Measurements from ENCODE around the gene LCE1F. TPM values are rescaled to one million over a fixed set of nuclear protein-coding genes. Genes with fewer than 3 reads are reported as not detected.

Gene LCE1F
- total RNA-seq, 3 donors from 2014 or later (not counting 1 experiment from before 2014, with no cell fraction given): not detected

DNA sequence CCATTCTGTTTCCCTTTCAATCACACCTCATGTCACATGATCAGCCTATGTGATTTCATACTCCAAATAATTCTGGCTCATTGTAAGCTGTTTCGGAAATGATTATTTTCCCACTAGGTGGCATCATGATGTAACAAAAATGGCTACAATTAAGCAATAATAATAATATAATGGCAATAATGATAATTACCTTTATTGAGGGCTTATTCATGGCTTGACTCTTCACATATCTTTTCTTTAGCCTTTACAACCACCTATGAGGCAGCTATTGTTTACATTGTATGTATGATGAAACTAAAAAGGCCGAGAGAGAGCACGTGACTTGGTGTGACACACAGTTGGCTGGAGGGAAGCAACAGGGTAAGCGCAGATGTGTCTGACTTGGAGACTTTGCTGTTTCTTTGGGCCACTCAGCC lies 29.6 kb upstream of the LCE1F start:
- intact Hi-C loops (cut with micrococcal nuclease): no loop called here
- Histone ChIP-seq H3K27me3 (ENCODE audit: control insufficient read depth, insufficient read depth, low read length) (no peaks in the 10 kb centered on the region), H3K36me3 (ENCODE audit: control insufficient read depth, insufficient read depth, low read length) (no peaks in the 10 kb centered on the region), H3K27ac (ENCODE audit: low read length) (no peak overlapping the region), H3K4me3 (ENCODE audit: low read length) (no peak overlapping the region), H3K4me1 (ENCODE audit: control insufficient read depth, insufficient read depth, low read length) (no peaks in the 10 kb centered on the region), H3K9me3 (ENCODE audit: control insufficient read depth, insufficient read depth, low read length) (no peaks in the 10 kb centered on the region)
- no peak for ATAC-seq
- Mint-ChIP-seq H3K36me3 (no peaks in the 10 kb centered on the region), H3K27ac (no peak overlapping the region), H3K4me1 (no peaks in the 10 kb centered on the region), H3K27me3 (ENCODE audit: low read depth in 2 of 2) (peaks cover 30 to 70% of the 10 kb centered on the region in 2 donors), H3K9me3 (peaks cover 0 to 5% of the 10 kb centered on the region in 2 donors), H3K4me3 (no peak overlapping the region)
- TF ChIP-seq, protein P1, sequence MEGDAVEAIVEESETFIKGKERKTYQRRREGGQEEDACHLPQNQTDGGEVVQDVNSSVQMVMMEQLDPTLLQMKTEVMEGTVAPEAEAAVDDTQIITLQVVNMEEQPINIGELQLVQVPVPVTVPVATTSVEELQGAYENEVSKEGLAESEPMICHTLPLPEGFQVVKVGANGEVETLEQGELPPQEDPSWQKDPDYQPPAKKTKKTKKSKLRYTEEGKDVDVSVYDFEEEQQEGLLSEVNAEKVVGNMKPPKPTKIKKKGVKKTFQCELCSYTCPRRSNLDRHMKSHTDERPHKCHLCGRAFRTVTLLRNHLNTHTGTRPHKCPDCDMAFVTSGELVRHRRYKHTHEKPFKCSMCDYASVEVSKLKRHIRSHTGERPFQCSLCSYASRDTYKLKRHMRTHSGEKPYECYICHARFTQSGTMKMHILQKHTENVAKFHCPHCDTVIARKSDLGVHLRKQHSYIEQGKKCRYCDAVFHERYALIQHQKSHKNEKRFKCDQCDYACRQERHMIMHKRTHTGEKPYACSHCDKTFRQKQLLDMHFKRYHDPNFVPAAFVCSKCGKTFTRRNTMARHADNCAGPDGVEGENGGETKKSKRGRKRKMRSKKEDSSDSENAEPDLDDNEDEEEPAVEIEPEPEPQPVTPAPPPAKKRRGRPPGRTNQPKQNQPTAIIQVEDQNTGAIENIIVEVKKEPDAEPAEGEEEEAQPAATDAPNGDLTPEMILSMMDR (IDR thresholded peaks at IDR 0.05): no peak
- no peak for DNase-seq
- 90% methylated on average over 3 of the region's 4 CpGs for WGBS (ENCODE audit: insufficient coverage)

DNA sequence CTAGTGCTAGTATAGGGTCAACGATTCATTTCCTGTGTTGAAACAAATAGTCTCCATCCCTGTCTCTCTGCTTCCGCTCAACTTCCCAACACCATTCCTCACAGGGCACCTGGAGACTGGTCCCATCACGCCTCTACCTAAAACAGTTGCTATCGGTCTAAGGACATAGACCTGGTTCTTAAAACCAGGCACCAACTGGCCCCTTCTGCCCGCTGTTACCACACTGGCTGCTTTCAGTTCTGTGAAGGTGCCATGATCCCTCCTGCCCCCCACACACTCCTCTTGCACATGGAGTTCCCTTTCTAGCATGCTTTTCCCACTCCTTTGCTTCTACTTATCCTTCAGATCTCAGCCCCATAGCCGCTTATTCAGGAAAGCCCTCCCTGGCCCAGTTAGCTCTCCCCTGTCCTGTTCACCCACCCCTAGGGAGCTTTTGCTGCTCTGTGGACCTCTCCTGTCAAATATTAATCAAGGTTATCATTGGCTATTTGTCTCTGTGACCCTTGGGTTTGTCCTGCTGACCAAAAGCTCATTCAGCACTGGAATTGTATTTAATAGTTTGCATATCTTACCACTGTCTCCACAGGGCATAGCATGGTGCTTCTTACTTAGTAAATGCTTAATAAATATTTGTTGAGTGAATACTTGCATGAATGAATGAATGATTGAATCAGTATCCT lies 29.0 kb upstream of the LCE1F start:
- Histone ChIP-seq H3K4me3 (ENCODE audit: low read length) (no peak overlapping the region), H3K9me3 (ENCODE audit: control insufficient read depth, insufficient read depth, low read length) (no peaks in the 10 kb centered on the region), H3K27me3 (ENCODE audit: control insufficient read depth, insufficient read depth, low read length) (no peaks in the 10 kb centered on the region), H3K27ac (ENCODE audit: low read length) (no peak overlapping the region), H3K36me3 (ENCODE audit: control insufficient read depth, insufficient read depth, low read length) (no peaks in the 10 kb centered on the region), H3K4me1 (ENCODE audit: control insufficient read depth, insufficient read depth, low read length) (no peaks in the 10 kb centered on the region)
- intact Hi-C loops (cut with micrococcal nuclease): no loop called here
- no peak for DNase-seq
- no peaks in the 10 kb centered on the region for H3K4me1 Mint-ChIP-seq
- H3K4me3 Mint-ChIP-seq: no peak overlapping the region
- peaks cover 0 to 5% of the 10 kb centered on the region in 2 donors for H3K9me3 Mint-ChIP-seq
- WGBS (ENCODE audit: insufficient coverage): 85% methylated on average over 6 of the region's 6 CpGs
- H3K36me3 Mint-ChIP-seq: no peaks in the 10 kb centered on the region
- H3K27ac Mint-ChIP-seq: no peak overlapping the region
- ATAC-seq: no peak
- H3K27me3 Mint-ChIP-seq (ENCODE audit: low read depth in 2 of 2): peaks cover 36 to 76% of the 10 kb centered on the region in 2 donors
- TF ChIP-seq, protein P1 (IDR thresholded peaks at IDR 0.05): no peak

- intact Hi-C loops (cut with micrococcal nuclease): no loop called here
- Mint-ChIP-seq H3K9me3 (peaks cover 0 to 5% of the 10 kb centered on the region in 2 donors), H3K4me3 (no peak overlapping the region), H3K27ac (no peak overlapping the region), H3K27me3 (ENCODE audit: low read depth in 2 of 2) (peaks cover 33 to 80% of the 10 kb centered on the region in 2 donors), H3K36me3 (no peaks in the 10 kb centered on the region), H3K4me1 (no peaks in the 10 kb centered on the region)
- DNase-seq (no peak), ATAC-seq (no peak)
- no CpG with 5 or more reads among the region's 1 CpG for WGBS (ENCODE audit: insufficient coverage)
- Histone ChIP-seq H3K4me1 (ENCODE audit: control insufficient read depth, insufficient read depth, low read length) (no peaks in the 10 kb centered on the region), H3K4me3 (ENCODE audit: low read length) (no peak overlapping the region), H3K9me3 (ENCODE audit: control insufficient read depth, insufficient read depth, low read length) (no peaks in the 10 kb centered on the region), H3K36me3 (ENCODE audit: control insufficient read depth, insufficient read depth, low read length) (no peaks in the 10 kb centered on the region), H3K27ac (ENCODE audit: low read length) (no peak overlapping the region), H3K27me3 (ENCODE audit: control insufficient read depth, insufficient read depth, low read length) (no peaks in the 10 kb centered on the region)
- TF ChIP-seq, protein P1 (IDR thresholded peaks at IDR 0.05): no peak
These were observed 27.1 kb upstream of the LCE1F start for GRCh38 chr1:152747831-152748230.

DNA sequence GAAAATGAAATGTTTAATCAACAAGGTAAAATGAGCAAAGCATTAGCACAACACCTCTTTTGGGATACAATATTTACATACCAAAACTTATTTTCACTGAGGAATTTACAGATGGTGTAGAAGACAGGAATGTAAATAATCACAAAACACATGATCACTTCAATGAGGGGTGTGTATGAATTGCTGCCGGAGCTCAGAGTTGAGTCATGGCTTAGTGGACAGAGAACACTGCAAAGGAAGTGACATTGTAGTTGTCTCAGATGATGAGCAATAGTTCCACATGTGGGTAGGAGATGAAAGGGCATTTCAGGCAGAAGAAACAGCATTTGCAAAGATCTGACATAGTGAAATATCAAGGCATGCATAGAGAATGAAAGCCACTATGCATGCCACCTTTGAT lies 22.7 kb upstream of the LCE1F start:
- Mint-ChIP-seq H3K36me3 (no peaks in the 10 kb centered on the region), H3K27ac (no peak overlapping the region), H3K4me1 (no peaks in the 10 kb centered on the region), H3K4me3 (no peak overlapping the region), H3K27me3 (ENCODE audit: low read depth in 2 of 2) (peaks cover 26 to 74% of the 10 kb centered on the region in 2 donors), H3K9me3 (no peaks in the 10 kb centered on the region)
- ATAC-seq (no peak), DNase-seq (no peak)
- no peaks in the 10 kb centered on the region for H3K9me3 ChIP-seq (ENCODE audit: control insufficient read depth, insufficient read depth, low read length)
- TF ChIP-seq, protein P1 (IDR thresholded peaks at IDR 0.05): no peak
- H3K4me3 ChIP-seq (ENCODE audit: low read length): no peak overlapping the region
- peaks cover 2% of the 10 kb centered on the region for H3K27me3 ChIP-seq (ENCODE audit: control insufficient read depth, insufficient read depth, low read length)
- H3K27ac ChIP-seq (ENCODE audit: low read length): no peak overlapping the region
- H3K4me1 ChIP-seq (ENCODE audit: control insufficient read depth, insufficient read depth, low read length): no peaks in the 10 kb centered on the region
- WGBS (ENCODE audit: insufficient coverage): 62% methylated on average over 1 of the region's 1 CpG
- H3K36me3 ChIP-seq (ENCODE audit: control insufficient read depth, insufficient read depth, low read length): no peaks in the 10 kb centered on the region
- intact Hi-C loops (cut with micrococcal nuclease): no loop called here

Data from natural killer cell (primary cell).